ENCODE data around the gene SHB.

GRCh38 chr9:37988602-37989001, 80.4 kb downstream of the SHB start:
- no peak for TF ChIP-seq CTCF (IDR thresholded peaks at IDR 0.05)
- no peak for TF ChIP-seq POLR2A (IDR thresholded peaks at IDR 0.05)
